Measurements from ENCODE around the gene CHI3L1. TPM values are rescaled to one million over a fixed set of nuclear protein-coding genes. Genes with fewer than 3 reads are reported as not detected.

The CHI3L1 gene
- total RNA-seq, 1 experiment from 2014 or later: not detected

GRCh38 chr1:203172184-203173010, 14.1 kb downstream of the CHI3L1 start:
- Histone ChIP-seq H3K27ac (ENCODE audit: low read depth, low read length) (no peak overlapping the region), H3K9ac (ENCODE audit: low read length) (no peak overlapping the region), H3K9me2 (ENCODE audit: insufficient read depth) (no peaks in the 10 kb centered on the region), H4K20me1 (ENCODE audit: insufficient read depth) (no peaks in the 10 kb centered on the region), H3K36me3 (ENCODE audit: control insufficient read depth in 1 of 2, insufficient read depth in 2 of 2, low read length in 2 of 2) (no peaks in the 10 kb centered on the region), H3K4me2 (ENCODE audit: low read length) (peak overlapping the region; percentile 52), H2AFZ (ENCODE audit: low read depth, low read length, poor library complexity, severe bottlenecking) (no peak overlapping the region), H3K9me3 (ENCODE audit: control insufficient read depth in 1 of 2, insufficient read depth in 1 of 2, low read depth in 1 of 2, low read length in 2 of 2) (no peaks in the 10 kb centered on the region), H3K27me3 (ENCODE audit: insufficient read depth, low read length) (no peaks in the 10 kb centered on the region), H3K4me3 (replicated peaks in 1 of 2; ENCODE audit: low read depth in 1 of 2, low read length in 2 of 2) (no peak overlapping the region), H3K79me2 (ENCODE audit: insufficient read depth, low read length) (no peaks in the 10 kb centered on the region), H3K4me1 (ENCODE audit: control insufficient read depth in 1 of 2, insufficient read depth in 2 of 2, low read length in 2 of 2) (peaks cover 18 to 67% of the 10 kb centered on the region in 2 experiments)
- ChIA-PET CTCF (interaction anchor here (0.7 to 4.3 kb wide), 19 partner anchors 8 to 139 kb away, joined by 3 to 43 read pairs (median 5); partner anchors contain the start of gene ADORA1), POLR2A (no interaction called here), RAD21 (ENCODE audit: low non-redundant PET in 1 of 2, low total read pairs in 2 of 2, uncharacterized antibody in 2 of 2, unreplicated experiment in 2 of 2) (interaction anchor here (0.5 to 2.4 kb wide), 6 partner anchors 39 to 133 kb away, joined by 3 to 9 read pairs (median 5); no protein-coding TSS in a partner anchor)
- ATAC-seq (peak; percentile 87), DNase-seq (ENCODE audit: low read depth, low spot score) (no peak)
- intact Hi-C loops (cut with micrococcal nuclease): loop anchor here (1.0 kb wide), 2 partner anchors 54 to 132 kb away; no protein-coding TSS in a partner anchor
- TF ChIP-seq CTCF (IDR thresholded peaks at IDR 0.05 in 2 of 3, conservative IDR thresholded peaks at IDR 0.05 in 1 of 3; ENCODE audit: borderline replicate concordance in 1 of 3, insufficient read depth in 1 of 3, low read depth in 2 of 3, low read length in 2 of 3) (peak; percentile 75 to 93 (median 84)), FOSL1 (IDR thresholded peaks at IDR 0.05; ENCODE audit: low read depth) (no peak), RAD21 (IDR thresholded peaks at IDR 0.05; ENCODE audit: low read depth) (peak; percentile 78)
- no TSS peak for BruUV-seq (replicated peaks)
